SH-SY5Y (cell line): ENCODE data around the gene GPSM1.

ENCODE experiments used
- GATA2 ChIP-seq: IDR thresholded peaks from 2 replicates; pipeline ENCODE4 v1.6.1; 2011; ENCODE audit warnings: mild to moderate bottlenecking, low read depth, low read length
- GATA3 ChIP-seq: IDR thresholded peaks from 2 replicates; pipeline ENCODE4 v1.6.1; 2011; ENCODE audit warnings: low read depth, mild to moderate bottlenecking, low read length, moderate library complexity

- no peak for TF ChIP-seq GATA3
- no peak for TF ChIP-seq GATA2
Observed at GRCh38 chr9:136312009-136312375, 15.3 kb upstream of the GPSM1 start.
